Hindlimb muscle (tissue), 1 donor: Measurements from ENCODE around the gene LPCAT3. TPM values are rescaled to one million over a fixed set of nuclear protein-coding genes. Genes with fewer than 3 reads are reported as not detected.

Experiments used
- DNase-seq: peaks from one replicate; pipeline ENCODE4 v3.0.0-alpha.2; 2013
- polyA plus RNA-seq: library from polyadenylated mRNA; unstranded; fragments of 120-200 nt; gene quantifications from one replicate; pipeline ENCODE4 v1.2.1, GENCODE V29; 2013; ENCODE audit not compliant: insufficient read length

The LPCAT3 gene
- polyA plus RNA-seq, 1 donor: 18.6 TPM

DNA sequence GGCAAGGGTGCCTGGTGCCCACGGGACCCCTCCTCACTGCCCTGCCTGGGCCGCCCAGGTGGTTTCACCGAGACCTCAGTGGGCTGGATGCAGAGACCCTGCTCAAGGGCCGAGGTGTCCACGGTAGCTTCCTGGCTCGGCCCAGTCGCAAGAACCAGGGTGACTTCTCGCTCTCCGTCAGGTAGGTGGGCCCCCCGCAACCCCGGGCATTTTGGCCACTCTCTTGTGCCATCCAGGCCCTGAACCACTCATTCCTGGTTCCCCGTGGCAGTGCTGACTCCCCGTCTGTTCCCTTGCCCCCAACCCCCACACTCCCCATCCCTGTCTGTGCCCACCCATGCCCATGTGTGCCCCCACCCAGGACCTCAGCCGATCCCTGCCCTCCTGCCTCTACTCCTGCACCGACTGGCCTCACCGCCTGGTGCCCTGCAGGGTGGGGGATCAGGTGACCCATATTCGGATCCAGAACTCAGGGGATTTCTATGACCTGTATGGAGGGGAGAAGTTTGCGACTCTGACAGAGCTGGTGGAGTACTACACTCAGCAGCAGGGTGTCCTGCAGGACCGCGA lies 66.6 kb downstream of the LPCAT3 start:
- no peak for DNase-seq

DNA sequence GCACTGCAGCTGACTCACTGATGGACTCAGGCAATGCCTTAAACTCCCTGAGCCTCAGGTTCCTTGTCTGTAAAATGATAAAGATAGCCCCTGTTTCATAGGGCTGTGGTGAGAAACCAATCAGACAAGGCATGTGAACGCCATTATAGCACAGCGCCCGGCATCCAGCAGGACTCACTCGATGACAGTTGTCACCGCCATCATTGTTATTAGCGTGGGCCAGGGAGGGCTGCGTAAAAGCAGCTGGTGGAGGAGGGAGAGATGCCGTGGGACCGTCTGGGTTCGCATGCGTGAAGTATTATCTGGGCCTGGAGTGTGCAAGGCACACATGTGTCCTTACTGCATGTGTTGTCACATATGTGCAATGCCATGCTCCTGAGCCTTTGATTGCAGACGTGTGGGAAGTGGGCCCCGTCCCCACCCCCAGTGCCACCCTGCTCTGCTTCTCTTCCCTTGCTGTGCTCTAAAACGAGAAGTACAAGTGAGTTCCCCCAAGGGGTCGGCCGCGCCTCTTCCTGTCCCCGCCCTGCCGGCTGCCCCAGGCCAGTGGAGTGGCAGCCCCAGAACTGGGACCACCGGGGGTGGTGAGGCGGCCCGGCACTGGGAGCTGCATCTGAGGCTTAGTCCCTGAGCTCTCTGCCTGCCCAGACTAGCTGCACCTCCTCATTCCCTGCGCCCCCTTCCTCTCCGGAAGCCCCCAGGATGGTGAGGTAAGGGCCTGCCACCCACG lies 67.3 kb downstream of the LPCAT3 start, which contains the start of gene PTPN6:
Gene PTPN6 (plus strand): TSS at position 546 of the 730 bp plus-strand sequence. CDS start 157 bp downstream, at position 703.
- no peak for DNase-seq

GRCh38 chr12:6950401-6950801 lies 67.9 kb downstream of the LPCAT3 start:
- no peak for DNase-seq

GRCh38 chr12:6948873-6949594 lies 69.2 kb downstream of the LPCAT3 start:
- no peak for DNase-seq

GRCh38 chr12:6947615-6948014 lies 70.7 kb downstream of the LPCAT3 start:
- no peak for DNase-seq

DNA sequence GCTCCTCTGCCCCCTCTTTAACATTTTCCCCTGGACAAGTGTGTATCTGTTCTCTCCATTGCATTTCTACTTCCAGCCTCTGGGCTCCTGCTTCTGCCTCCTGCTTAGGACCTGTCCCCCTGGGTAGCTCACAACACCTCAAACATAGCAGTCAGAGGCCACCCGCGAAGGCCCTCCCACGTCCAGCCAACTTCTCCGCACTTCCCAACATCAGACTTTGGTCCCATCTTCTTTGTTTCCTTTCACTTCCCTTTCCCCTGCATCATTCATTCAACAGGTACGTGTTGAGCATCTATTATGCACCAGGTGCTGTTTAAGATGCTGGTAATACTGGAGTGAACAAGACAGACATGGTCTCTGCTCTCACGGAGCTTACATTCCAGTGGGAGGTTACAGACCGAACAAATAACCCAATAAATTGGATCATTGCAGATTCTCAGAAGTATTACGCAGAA lies 71.3 kb downstream of the LPCAT3 start:
- DNase-seq: no peak

DNA sequence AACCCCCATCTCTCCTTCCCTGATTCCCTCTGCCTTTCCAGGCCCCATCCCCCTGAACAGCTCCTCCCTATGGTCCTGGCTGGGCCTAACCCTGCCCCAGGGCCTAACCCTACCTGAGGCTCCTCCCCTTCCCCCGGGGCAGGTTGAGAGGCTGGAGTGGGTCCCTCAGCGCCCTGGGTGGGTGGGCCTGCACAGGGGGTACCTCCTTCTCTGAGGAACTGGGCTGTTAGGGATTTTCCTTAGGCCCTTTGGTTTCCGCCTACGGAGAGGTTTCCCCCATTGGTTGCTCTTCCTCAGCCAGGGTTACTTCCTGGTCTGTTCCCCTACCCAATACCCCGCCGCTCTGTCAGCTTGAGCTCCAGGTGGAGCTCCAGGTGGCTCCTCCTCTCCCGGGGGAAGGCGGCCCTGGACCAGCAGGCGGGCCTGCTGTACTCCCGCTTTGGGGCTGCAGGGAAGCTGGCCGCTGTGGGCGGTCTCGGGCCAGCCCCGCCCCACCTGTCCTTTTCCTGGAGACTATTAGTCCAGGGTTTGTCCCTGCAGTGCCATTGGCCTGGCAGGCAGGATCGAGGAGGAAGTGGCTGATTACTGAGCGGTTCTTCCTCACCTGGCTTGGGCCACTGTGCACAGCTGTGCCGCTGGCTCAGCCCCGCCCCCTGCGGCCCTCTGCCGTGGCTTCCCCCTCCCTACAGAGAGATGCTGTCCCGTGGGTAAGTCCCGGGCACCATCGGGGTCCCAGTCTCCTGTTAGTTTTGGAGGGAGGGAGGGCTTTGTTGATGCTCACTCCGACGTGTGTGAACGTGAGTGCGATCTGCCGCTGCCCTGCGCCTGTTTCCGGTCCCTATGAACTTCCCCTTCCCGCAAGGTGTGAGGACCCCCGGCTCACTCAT lies 72.0 kb downstream of the LPCAT3 start:
- DNase-seq: no peak

DNA sequence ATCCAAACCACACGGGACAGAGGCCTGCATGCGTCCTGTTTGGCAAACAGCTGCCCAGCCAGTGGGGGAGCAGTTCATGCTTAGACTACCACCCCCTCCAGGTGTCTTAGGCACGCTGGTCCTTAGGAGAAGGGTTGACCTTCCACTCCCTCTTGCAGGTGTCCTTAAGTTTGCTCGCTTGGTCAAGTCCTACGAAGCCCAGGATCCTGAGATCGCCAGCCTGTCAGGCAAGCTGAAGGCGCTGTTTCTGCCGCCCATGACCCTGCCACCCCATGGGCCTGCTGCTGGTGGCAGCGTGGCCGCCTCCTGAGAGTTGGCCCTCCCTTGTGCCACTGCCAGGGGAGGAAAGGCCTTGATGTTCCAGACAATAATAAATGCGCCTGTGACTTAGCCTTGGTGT lies 72.7 kb downstream of the LPCAT3 start:
- DNase-seq: no peak

- peak; percentile 94 for DNase-seq
Observed at GRCh38 chr12:6944381-6945186, 73.7 kb downstream of the LPCAT3 start.

DNA sequence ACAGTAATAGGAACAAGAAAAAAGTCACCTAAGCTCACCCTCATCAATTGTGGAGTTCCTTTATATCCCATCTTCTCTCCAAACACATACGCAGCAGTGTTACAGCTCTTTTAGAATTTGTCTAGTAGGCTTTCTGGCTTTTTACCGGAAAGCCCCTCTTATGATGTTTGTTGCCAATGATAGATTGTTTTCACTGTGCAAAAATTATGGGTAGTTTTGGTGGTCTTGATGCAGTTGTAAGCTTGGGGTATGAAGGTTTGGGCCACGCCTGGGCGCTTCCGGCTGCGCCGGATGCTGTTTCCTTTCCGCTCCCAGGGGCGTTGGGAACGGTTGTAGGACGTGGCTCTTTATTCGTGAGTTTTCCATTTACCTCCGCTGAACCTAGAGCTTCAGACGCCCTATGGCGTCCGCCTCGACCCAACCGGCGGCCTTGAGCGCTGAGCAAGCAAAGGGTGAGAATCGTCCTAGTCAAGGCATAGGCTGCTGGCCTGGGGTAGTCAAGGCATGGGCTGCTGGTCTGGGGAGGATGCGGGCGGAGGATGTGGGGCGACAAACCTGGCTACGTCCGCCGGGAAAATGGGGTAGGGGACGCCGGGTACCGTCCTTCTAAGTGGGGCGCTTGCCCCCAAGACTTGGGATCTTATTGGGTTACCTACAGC lies 74.4 kb downstream of the LPCAT3 start, which contains the start of the genes C12orf57 and RNU7-1:
Gene C12orf57 (plus strand): TSS at position 301 of the 659 bp plus-strand sequence. CDS start 100 bp downstream, at position 401.
Gene RNU7-1 (plus strand): TSS at position 95 of the 659 bp plus-strand sequence.
- DNase-seq: peak; percentile 90

- peak; percentile 85 for DNase-seq
Observed at GRCh38 chr12:6943389-6943721, 74.9 kb downstream of the LPCAT3 start.

DNA sequence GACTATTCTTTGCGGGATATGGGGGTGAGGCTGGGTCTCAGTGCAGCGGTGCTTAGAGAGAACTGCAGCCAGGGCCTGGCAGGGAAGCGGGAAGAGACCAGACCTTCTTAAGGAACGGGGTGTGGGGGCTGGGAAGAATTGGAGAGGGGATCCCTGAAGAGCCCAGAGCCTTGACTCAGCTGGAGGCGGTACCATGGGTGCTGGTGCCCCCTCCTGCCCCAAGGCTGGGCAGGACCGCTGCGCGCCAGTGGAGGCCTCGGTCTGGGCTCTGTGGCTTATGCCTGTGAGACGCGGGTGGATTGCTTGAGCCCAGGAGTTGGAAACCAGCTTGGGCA lies 76.0 kb downstream of the LPCAT3 start:
- no peak for DNase-seq

- DNase-seq: no peak
Observed at GRCh38 chr12:6941782-6942181, 76.5 kb downstream of the LPCAT3 start.

- DNase-seq: no peak
Observed at GRCh38 chr12:6941267-6941666, 77.0 kb downstream of the LPCAT3 start.

DNA sequence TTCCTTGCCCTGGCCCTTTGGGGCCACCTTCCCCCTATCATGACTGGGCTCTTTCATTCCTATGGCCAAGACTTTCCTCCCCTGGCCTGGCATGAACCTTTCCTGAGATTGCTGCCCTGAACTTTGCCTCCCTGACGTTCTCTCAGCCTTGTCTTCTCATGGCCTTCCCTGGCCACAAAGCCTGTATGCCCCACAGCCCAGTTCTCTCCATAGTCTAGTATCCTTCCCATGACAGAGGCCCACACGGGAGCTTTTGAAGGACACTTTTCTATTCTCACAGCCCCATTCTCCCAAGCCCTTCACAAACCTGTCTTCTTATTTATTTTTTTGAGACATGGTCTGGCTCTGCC lies 79.1 kb downstream of the LPCAT3 start:
- no peak for DNase-seq

GRCh38 chr12:6938353-6939190 lies 79.7 kb downstream of the LPCAT3 start:
- DNase-seq: no peak

GRCh38 chr12:6937481-6938352 lies 80.6 kb downstream of the LPCAT3 start:
- DNase-seq: peak; percentile 96

- DNase-seq: no peak
Observed at GRCh38 chr12:6936636-6937480, 81.4 kb downstream of the LPCAT3 start.
